Activated T-cell treated with anti-CD3 and anti-CD28 coated beads, Interleukin-2, amount 50 U/mL, for 48 hours (primary cell): ENCODE measurements around the gene IFT122.
"Not testable (repeated sequence)": the region's sequence is repeated elsewhere in the genome, so short reads cannot be mapped to it uniquely, and the experiment has no call there.

Experiments used
- DNase-seq, 2 experiments: peaks; one replicate each; pipeline ENCODE4 v3.0.0-alpha.2; 2020

IFT122 gene

GRCh38 chr3:129481225-129481765, 41.3 kb downstream of the IFT122 start:
- DNase-seq = not testable (repeated sequence)

- peak; percentile 41 to 45 for DNase-seq
Observed at GRCh38 chr3:129481766-129482332, 41.8 kb downstream of the IFT122 start.

GRCh38 chr3:129482721-129483120, 42.7 kb downstream of the IFT122 start:
- no peak for DNase-seq

- DNase-seq = no peak
Observed at GRCh38 chr3:129483870-129484269, 43.8 kb downstream of the IFT122 start.

GRCh38 chr3:129485146-129485545, 45.1 kb downstream of the IFT122 start:
- DNase-seq = not testable (repeated sequence)

GRCh38 chr3:129485721-129486663, 46.0 kb downstream of the IFT122 start:
- DNase-seq = no peak

GRCh38 chr3:129486664-129487035, 46.6 kb downstream of the IFT122 start:
- no peak for DNase-seq

GRCh38 chr3:129487183-129487867, 47.3 kb downstream of the IFT122 start:
- DNase-seq = no peak

GRCh38 chr3:129487868-129488335, 47.9 kb downstream of the IFT122 start:
- not testable (repeated sequence) for DNase-seq

- not testable (repeated sequence) for DNase-seq
Observed at GRCh38 chr3:129489258-129489657, 49.2 kb downstream of the IFT122 start.

- peak; percentile 50 to 67 for DNase-seq
Observed at GRCh38 chr3:129490273-129490675, 50.2 kb downstream of the IFT122 start.

- not testable (repeated sequence) for DNase-seq
Observed at GRCh38 chr3:129491077-129491476, 51.1 kb downstream of the IFT122 start.

- no peak for DNase-seq
Observed at GRCh38 chr3:129491794-129492193, 51.8 kb downstream of the IFT122 start.

GRCh38 chr3:129492691-129493090, 52.7 kb downstream of the IFT122 start:
- DNase-seq = no peak

GRCh38 chr3:129493206-129493605, 53.2 kb downstream of the IFT122 start:
- no peak for DNase-seq

- DNase-seq = not testable (repeated sequence)
Observed at GRCh38 chr3:129494499-129494898, 54.5 kb downstream of the IFT122 start.

GRCh38 chr3:129495006-129495639, 55.1 kb downstream of the IFT122 start:
- not testable (repeated sequence) for DNase-seq

GRCh38 chr3:129497876-129498275, 57.9 kb downstream of the IFT122 start:
- DNase-seq = not testable (repeated sequence)

- not testable (repeated sequence) for DNase-seq
Observed at GRCh38 chr3:129498603-129499488, 58.8 kb downstream of the IFT122 start.

- DNase-seq = not testable (repeated sequence)
Observed at GRCh38 chr3:129499604-129500333, 59.7 kb downstream of the IFT122 start.

GRCh38 chr3:129500334-129500658, 60.3 kb downstream of the IFT122 start:
- DNase-seq = no peak
